GM19452 (cell line): ENCODE results near the gene SORCS1.

ENCODE experiments used
- ATAC-seq: cut with Tn5 transposase; IDR thresholded peaks from one replicate; pipeline ENCODE4 v1.9.1; 2021; ENCODE audit not compliant: unreplicated experiment

The SORCS1 gene

GRCh38 chr10:106557053-106557452 lies 607.5 kb downstream of the SORCS1 start:
- ATAC-seq = no peak

DNA sequence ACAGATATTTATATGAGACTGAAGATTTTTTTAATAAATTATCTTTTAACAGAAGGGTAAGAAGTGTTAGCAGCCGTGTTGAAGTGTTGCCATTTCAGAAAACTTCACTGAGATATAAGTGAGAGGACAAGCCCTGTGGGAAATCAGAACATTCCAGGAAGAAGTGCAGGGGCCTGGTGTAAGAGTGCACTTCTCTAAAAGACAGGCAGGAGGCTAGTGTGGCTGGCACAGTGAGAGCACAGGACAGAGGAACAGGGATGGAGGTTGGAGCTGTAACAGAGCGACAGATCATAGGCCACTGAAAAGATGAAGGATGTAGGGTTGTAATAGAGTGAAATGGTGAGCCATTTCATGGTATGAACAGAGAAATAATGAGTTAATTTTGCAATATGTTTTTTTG lies 608.9 kb downstream of the SORCS1 start:
- no peak for ATAC-seq

DNA sequence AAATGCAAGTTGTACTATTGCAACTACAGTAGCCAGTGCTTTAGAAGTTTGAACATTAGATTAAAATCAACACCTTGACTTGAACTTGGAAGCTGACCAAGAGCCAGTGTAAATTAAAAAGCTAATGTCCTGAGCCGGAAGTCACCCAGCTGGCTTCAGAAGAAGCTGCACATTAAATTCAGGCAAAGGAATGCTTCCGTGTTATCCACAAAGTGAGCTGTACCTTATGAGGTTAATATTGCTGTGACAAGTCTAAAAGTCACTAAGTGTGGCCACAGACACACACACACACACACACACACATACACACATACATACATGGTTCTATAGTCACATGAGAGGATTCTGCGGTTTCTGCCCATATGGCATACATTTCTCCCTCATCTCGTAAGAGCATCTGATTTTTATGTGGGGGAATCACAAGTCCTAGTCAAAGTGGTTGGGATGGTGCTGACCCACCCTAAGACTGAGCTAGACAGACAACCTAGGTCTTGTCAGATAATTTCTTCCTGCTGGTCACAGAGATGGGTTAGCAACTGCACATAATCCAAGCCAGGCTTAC lies 612.9 kb downstream of the SORCS1 start:
- ATAC-seq = no peak

DNA sequence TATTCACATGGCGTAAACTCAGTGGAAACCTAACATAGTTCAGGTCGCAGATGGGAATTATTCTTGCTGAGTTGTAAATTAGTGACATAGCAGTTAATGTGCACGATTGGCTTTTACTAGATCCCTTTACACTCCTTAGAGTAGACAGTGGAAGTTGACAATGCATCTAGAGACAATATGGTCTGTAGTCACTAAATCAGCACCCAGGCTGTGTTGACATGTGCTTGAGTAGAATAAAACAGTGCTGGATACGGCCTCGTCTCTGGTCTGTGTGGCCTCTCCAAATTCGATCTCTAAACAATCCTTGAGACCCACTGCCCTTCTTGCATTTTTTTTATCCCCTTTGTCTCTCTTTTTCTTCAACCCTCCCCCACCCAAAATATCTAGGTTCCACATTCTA lies 615.7 kb downstream of the SORCS1 start:
- ATAC-seq = no peak

- no peak for ATAC-seq
Measured at GRCh38 chr10:106547047-106547635, 617.4 kb downstream of the SORCS1 start.

GRCh38 chr10:106542461-106542860 lies 622.0 kb downstream of the SORCS1 start:
- ATAC-seq = no peak

DNA sequence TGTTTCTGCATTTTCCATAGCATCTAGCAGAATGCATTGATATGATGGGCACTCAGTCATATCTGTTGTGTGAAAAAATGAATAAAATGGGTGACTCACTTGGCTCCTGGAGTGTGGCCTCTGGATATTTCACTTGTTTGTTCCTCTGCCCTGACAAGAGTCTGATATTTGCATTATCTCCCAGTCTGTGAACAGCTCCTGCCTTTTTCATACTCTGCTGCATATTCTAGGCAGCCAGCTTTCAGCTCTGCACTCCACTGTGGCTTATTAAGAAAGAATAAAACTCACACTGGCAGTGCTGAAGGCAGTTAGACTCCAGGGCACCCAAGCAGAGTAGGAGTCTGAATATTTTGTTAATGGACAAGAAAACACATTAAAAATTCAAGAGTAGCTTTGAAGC lies 623.9 kb downstream of the SORCS1 start:
- no peak for ATAC-seq

DNA sequence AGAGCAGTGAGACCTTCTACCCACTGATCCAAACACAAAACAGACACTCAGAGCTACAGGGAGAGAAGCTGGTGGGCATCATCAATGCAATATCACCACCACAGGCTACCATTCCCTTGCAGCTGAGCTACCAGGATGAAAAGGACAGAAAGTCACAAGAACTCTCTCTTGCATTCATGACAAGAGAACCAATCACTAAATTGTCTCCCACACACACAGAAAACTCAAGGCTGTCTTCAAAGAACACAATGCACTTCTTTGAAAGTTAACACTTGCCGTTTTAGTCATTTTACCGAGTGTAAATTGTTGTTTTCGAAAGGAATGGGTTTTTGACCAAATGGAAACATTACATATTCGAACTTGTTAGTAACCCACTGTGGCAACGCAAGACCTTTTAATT lies 626.6 kb downstream of the SORCS1 start:
- ATAC-seq = no peak

DNA sequence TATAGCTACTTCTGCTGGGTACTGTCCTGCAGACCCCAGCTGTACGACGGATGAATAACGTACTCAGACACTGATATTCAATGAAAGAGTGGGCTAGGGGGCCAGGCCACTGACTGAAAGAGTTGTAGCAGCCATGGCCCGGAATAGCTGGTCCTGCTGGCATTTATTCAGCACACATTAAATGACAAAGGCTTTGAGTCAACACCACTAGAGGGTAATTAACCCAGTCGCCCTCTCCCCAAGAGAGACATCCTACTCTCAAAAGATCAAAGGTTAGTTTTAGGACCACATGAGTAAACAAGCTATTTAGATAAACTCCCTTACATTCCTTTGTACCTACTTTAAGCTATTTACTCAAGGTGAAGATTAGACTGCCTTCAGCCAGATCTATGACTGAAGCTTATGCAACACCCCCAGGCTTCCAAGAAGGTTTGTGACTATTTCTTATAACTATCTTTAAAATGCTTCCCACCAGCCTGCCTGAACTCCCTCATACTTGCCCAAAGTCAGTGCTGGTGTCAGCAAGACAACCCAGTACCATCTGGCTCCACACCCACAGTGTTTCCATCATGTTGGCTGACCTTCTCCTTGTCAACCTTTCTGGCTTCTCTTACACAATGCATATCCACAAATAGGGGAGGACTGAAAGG lies 629.1 kb downstream of the SORCS1 start:
- ATAC-seq = no peak

DNA sequence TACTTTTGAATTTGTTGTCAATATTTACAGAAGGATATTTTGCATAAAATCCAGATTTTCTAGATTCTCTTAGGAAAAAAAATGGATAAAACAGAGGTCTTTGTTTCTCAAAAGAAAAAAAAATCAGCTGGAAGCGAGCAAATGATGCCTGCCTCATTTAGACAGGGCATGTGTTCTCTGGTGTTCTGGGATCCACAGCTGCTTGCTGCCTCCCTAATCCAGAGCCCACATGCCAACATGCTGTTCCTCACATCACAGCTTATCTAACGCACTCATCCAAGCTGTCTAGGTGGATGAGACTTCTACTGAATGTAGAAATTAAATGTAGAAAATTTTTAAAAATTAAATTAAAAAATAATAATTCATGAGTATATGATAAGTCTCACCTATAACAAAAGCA lies 630.1 kb downstream of the SORCS1 start:
- ATAC-seq = no peak

DNA sequence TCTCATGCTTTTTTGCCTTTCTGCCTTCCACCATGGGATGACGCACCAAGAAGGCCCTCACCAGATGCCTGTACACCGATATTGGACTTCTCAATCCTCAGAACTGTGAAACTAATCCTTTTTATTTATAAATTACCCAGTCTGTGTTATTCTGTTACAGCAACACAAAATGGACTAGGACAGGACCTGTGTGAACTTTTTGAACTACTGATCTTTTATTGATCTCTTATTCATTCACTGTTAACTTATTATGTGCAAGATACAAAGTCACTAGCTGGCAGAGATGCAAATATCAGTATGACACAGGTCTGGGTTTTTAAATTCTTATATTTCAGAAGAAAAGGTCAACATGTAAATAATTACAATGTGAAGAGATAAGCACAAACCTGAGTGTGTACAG lies 635.8 kb downstream of the SORCS1 start:
- ATAC-seq = no peak

- no peak for ATAC-seq
Measured at GRCh38 chr10:106525835-106526234, 638.7 kb downstream of the SORCS1 start.
